Kidney capillary endothelial cell (primary cell): Measurements from ENCODE around the gene ANKS1A.
"Not testable (repeated sequence)": the region's sequence is repeated elsewhere in the genome, so short reads cannot be mapped to it uniquely, and the experiment has no call there.

ENCODE experiments used
- DNase-seq: peaks from one replicate; pipeline ENCODE4 v3.0.0-alpha.2; 2018; ENCODE audit warnings: low spot score

ANKS1A gene

DNA sequence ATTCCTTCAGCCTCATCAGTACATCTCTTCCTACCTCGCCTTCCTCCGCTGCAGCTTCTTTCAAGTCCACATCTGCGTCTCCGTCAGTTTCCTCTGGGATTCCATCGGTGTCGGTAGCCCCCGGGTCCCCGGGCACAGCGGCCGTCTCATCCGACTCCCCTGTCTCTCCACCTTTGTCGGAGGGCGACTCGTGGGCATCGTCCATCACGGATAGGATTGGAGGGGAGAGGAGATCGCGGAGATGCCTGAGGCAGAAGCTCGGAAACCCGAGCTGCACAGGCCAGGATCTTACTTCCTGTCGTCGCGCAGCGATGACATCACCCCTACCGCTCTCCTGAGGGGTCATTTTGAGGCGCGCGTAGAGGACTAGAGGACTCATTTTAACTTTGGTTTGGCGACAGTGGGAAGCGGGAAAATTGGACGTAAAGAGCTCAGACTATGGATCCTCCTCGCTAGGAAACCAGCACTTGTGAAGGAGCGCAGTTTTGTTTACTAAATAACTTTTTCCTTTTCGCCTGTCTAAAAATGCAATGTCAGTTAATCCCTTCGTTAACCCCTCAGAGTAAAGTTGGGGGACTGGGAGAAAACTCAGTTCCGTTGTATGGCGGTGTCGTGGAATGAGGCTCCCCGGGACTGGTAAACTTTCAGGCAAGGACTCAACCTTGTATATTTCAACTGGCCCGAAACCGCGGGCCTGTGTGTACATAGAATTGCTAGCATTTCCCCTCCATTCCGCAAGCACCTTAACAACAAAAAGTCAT is 1.1 kb upstream of the ANKS1A start, which contains the start of gene TAF11:
Gene TAF11 (minus strand): TSS at position 290 of the 761 bp plus-strand sequence. CDS start 85 bp downstream, at position 205.
- DNase-seq = peak; percentile 90

DNA sequence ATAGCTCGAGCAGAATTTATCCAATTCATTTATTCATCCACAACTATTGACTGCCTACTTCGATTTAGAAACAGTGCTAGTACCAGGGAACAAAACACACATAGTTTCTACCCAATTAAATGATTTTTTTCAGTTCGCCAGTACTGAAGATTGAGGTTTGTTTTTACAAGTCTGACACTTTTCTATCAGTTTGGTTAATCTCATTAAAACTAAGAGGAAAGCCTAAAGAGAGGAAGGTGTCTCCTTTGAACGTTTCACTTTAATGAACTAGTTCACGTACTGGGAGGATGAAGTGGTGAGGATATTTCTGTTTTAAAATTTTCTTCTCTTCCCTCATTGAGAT is 570 bp upstream of the ANKS1A start:
- peak; percentile 11 for DNase-seq

DNA sequence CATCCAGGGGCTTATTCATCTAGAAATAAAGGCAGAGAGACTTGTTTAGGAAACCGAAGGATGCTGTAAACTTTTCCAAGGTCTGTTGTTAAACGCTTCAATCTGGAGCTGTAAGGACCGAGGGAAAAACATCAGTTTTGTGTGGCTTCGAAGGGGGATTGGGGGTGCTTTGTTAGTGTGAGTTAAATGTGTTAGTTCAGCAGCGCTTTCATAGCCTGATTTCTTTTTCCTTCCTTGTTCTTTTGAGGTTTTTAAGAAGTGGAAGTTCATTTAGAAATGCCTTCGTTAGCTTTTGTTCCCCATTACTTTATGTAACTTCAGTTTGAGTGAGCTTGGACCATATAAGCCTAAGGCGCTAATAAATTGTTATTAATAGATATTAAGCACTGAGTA is 1.5 kb downstream of the ANKS1A start:
- no peak for DNase-seq

DNA sequence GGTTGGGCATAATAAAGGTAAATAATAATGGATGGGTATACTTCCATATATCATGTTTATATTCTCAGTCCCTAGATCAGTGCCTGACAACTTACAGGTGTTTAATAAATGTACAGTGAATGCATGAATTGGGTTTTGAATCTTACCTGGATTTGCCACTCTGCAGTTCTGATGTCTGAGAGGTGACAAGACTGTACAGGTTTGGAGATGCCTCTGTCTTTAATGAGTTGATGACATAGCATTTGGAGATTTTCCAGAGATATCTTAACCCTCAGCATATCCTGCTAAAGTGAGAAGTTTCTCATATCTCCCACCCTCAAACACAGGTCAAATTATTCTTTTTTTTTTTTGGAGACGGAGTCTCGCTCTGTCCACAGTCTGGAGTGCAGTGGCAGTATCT is 2.2 kb downstream of the ANKS1A start:
- no peak for DNase-seq

DNA sequence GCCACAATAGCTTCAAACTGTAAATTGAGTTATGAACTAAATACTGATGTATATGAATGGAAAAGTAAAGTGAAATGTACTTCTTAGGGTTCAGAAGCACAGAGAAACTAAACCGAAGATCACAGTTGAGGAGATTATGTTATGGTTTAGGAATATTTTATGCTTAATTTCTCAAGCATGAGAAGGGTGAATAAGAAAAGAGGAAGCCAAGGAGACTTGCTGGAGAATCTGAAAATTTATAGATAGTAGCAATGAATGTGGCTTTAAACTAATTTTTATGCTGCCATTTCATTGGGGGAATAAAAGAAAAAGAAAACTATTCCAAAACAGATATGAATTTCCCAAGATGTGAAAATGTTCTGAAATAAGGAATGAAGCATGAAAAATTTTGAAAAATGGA is 5.6 kb downstream of the ANKS1A start:
- no peak for DNase-seq

DNA sequence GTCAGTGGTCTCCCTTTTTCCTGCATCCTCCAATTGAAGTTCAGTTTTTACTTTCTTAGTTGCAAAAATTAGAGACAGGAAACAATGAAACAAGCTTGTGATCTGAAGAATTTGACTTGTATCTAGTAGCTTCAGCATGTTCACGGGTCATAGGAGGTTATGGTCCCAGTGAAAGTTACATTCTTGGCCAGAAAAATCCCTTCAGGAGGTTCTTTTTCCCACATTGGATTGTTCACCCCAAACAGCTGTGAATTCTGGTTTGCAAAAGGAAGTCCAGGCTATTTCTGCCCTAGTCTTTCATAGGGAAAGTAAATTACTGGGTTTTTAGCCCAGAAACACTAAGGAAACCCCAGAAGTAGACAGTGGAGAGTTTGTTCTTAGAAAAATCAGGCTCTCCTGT is 8.1 kb downstream of the ANKS1A start:
- no peak for DNase-seq

DNA sequence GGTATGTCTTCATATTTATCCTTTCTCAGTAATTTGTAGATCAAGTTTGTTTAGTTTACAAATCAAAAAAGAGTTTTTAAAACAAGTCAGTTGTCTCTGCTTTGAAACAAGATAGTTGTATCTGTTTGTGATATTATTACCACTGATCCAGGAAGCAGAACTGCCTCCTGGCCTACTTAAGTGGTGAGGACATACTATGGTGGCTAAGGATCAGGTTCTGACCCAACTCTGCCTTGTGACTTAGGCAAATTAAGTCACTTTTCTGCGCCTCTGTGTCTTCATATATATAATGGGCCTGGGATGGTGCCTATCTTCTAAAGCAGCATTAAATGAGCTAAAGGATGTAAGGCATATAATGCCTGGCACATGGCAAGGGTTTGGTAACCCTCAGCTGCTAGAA is 8.7 kb downstream of the ANKS1A start:
- DNase-seq = no peak

DNA sequence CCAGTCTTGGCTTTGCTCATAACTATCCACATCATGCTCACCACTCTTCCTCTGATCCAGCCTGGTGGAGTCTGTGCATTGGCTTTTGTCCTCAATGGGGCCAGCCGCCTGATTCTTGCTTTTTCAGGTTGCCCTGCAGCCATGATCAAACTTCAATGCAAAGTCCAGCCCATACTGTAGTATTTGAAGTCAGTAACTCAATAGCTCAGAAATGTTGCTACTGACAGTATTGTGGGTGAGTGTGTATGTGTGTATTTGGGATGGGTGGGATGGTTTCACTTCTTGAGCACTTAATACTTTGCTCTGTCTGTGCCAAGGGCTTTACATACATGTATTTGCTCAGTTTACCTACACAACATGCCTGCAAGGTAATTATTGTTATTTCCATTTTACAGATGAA is 10.7 kb downstream of the ANKS1A start:
- not testable (repeated sequence) for DNase-seq

DNA sequence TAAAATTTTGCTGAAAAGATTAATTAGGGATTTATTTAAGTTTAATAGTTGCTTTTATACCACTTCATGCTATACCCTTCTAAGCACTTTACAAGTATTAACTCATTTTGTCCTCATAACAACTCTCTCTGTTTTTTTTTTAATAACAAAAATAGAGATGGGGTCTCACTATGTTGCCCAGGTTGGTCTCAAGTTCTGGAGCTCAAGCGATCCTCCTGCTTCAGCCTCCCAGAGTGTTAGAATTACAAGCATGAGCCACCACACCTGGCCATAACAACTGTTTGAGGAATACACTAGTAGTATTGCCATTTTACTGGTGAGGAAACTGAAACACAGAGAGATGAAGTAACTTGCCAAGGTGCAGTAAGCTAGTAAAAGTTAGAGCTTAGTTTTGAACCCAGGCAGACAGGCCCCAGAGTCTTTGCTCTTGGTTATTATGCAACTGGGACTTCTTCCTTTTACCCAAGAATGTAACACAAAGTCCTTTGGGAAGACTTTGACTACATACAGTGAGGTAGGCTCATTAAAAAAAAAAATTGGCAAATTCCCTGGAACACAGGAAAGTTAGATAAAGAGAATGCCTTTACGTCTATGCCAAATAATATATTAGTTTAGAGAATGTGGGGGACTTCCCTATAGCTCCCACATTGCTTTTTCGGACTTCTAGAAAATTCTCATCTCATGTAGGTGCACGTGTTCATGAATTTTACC is 11.4 kb downstream of the ANKS1A start:
- no peak for DNase-seq

DNA sequence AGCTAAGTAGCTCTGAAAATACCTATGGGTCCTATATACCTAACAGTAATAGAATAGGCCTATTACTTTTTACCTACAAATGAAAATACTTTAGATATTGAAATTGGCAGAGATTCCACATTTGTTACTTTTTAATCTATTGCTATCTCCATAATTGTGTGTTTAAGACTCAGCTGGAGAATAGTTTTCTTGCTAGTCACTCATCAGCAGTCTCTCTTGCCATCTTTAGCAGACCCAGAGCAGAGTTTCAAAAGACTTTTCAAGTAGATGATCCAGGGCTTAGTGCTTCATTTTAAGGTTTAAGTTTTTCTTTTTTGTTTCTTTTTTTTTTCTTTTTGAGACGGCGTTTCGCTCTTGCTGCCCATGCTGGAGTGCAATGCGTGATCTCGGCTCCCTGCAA is 12.9 kb downstream of the ANKS1A start:
- no peak for DNase-seq

DNA sequence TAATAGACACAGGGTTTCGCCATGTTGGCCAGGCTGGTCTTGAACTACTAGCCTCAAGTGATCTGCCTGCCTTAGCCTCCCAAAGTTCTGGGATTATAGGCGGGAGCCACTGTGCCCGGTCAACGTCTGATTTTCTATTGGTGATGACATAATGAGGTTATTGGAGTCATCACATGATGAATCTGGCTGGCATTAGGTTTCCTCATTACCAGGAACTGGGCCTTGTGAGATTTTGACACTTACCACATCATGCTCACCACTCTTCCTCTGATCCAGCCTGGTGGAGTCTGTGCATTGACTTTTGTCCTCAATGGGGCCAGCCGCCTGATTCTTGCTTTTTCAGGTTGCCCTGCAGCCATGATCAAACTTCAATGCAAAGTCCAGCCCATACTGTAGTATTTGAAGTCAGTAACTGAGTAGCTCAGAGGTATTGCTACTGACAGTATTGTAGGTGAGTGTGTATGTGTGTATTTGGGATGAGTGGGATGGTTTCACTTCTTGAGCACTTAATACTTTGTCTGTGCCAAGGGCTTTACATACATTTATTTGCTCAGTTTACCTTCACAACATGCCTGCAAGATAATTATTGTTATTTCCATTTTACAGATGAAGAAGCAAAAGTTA is 16.0 kb downstream of the ANKS1A start:
- no peak for DNase-seq

DNA sequence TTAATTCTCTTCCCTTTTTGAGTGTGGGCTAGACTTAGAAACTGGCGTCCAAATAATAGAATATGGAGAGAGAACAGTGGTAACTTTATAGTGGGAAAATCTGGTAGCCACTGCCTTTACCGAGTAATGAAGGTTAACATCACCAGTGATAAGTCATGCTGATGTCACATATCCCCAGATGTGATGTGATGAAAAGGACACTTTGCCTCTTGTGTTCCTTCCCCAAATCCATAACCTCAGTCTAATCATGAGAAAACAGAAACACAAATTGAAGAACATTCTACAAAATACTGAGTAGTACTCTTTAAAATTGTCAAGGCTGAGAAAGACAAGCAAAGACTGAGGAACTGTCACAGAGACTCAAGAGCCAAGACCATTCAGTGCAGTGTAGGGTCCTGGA is 17.8 kb downstream of the ANKS1A start:
- DNase-seq = no peak

DNA sequence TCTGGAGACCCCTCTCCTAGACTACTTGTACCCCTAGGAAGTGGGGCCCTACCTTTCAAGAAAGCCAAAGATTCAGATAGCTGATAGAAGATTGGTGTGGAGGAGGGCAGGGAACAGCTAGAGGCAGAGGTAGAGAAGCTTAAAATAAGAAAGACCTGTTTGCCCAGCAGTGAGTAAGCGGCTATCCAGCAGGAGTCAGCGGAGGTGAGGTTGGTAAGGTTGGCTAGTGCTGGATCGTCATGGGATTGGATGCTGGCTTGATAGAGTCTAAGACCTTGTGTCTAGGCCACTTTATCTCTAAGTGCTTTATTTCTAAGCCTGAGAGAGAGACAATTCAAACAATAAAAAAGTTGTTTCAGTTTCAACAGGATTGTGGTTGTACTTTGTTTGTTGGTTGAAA is 19.1 kb downstream of the ANKS1A start:
- no peak for DNase-seq

DNA sequence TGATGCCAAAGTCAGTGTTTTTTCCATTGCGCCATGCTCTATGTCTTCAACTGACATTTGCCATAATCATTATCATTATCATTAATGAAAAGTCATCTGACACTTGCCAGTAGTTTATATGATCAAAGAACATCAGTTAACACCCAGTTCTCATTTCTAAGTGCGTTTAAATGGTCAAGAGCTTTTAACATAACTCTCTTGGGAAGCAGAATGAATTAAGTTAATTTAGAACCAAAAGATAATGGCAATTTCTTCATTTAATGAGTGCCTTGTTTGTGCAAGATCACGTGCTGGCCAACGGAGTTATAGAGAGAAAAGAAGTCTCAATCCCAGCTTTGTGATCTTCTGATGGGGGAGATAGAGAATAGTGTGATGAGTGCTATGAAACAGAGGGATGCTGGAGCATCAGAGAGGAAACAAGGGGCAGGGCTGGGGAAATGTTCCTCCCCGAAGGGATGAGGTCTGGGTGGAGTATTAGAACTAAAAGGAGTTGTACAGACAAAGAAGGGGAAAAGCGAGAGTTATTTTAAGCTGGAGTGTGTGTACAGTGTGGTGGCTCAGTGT is 20.3 kb downstream of the ANKS1A start:
- DNase-seq = no peak

DNA sequence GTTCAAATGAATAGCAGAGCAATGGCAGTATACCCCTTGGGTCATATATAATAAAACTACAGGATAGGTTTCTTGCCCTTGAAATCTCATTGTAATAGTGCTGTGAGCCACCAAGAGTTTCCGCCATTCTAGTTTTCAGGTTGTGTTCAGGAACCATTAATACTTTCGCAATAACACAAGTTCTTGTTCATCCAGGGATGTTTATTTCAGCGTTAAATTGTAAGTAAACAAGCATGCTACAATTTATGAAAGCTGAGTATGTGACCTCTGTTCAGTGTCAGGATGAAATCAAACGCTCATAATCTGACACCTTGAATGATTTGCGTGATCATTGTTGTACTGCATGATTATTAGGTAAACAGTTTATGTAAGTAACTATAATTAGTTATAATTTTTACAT is 22.8 kb downstream of the ANKS1A start:
- DNase-seq = no peak

DNA sequence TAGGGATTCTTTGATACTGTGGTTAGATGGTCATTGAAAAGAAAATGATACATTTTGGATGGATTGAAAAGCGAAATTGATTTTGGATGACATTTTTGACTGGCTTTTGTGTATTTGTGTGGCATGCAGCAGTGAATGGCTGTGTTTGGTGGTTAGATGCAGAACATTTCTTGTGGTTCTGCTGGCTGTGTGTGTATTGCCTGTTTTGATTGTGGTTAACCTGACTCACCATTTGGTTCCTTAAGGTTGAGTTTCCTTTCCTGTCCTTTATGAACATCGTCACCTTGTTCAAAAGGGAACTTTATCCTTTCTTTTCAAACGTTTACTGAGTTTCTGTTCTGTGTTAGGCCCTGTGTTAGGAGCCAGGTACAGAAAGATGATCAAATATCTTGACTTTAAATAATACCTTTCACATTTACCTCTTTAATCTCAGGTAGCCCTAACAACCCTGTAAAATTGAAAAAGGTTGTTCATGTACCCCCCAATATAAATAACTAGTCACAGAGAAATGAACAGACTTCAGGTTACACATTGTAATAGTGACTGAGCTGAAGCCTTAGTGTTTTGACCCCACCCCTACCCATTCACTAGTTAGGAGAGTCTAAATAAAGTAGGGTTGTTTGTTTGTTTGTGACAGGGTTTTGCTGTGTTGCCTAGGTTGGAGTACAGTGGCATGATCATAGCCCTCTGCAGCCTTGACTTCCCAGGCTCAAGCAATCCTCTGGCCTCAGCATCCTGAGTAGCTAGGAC is 23.8 kb downstream of the ANKS1A start:
- DNase-seq = no peak

DNA sequence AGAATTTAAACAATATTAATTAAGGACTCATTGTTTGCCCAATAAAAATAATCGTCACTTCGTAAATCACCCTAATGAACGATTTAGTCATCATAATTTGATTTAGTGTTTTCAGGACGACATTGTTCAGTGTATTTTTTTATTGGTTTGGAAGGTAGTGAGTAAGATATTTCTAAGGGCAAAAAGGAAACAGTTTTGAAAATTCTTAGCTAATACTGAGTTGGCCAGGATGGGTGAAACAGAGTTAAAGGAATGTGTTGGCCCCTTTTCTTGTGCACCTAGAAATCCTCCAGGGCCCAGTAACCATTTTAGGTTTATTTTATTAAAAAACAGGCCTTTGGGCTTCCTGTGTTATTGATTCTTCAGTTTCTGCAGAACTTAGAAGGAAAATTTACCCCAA is 25.3 kb downstream of the ANKS1A start:
- DNase-seq = no peak

DNA sequence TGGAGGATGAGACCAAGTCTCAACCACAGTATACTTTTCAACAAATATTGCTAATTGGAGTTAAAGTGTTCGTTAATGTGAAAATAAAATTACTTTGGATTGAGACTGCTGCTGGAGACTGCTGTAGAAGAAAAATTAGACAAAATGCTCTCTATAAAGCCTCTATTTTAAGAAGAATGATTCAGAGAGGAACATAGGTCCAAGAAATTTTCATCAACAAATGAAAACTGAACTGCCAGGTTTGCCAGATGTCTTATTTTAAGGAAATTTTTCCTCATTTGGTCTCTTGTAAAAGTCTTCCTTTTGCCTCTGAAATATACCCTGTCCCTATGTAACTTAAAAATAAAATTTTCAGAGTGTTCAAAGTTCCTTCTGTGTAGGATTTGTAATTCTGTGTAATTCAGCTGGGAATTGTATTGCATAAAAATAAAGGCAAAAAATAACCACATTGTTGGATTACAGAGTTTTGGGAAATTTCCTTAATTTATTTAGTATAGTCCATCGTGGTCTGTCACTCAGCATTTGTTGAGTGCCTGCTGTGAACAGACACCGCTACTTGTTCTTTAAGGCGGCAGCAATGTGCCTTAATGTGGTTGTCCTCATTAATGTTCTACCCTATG is 27.4 kb downstream of the ANKS1A start:
- DNase-seq = no peak

DNA sequence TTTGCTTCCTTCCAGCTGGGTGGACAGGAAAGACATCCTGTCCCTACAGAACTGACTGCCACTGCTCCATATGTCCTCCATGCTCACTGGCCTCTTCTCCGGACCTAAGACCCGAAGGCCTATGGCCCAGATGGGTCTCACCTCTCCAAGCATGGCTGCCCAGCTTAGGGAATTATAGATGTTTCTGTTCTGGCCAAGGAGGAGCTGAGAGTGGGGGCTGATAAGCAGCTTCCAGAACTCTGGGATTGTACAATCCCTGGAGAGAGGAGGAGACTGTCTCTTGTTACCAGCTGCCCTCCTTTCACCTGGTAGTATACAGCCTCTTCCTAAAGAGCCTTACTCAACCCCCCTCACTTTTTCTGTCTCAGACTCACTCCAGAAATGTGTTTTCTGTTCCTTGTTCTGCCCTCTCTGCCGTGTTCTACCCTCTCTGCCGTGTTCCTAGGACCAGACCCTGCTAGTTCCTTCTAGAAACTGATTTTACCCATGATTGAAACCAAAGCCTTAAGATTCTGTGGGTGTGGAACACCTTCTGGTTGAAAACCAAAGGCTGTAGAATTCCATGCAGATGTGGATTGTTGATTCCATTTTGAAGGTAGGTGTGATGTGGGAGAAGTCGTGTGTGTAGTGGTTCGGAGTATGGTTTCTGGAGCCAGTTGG is 28.7 kb downstream of the ANKS1A start:
- no peak for DNase-seq

DNA sequence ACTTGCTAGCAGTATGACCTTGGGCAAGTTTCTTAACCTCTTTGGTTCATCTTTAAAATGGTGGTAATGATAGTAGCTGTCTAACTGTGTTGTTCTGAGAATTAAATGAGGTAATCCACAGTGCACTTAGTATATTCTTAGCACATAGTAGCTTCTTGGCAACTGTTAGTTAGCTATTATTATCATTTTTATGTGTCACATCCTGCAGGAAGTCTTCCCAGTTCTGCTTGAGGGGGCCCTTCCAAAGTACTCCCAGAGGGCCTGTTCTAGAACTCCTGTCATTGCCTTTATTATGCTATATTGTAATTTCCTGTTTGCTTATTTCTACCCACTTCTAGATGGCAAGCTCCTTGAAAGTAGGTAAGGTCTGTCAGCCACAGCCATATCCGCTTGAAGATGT is 30.6 kb downstream of the ANKS1A start:
- DNase-seq = peak; percentile 94

DNA sequence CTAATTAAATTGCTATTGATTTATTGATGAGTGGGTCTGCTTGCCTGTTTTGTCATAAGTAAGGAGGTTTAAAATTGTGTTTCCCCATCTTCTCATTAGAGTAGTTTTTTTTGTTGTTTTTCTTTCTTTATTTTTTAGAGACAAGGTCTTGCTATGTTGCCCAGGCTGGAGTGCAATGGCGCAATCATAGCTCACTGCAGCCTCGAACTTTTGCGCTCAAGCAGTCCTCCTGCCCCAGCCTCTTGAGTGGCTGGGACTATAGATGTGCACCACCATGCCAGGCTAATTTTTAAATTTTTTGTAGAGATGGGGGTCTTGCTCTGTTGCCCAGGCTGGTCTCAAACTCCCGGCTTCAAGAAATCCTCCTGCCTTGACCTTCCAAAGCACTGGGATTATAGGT is 31.0 kb downstream of the ANKS1A start:
- no peak for DNase-seq
